A549 (cell line): ENCODE results near the gene DIRAS3. TPM values are rescaled to one million over a fixed set of nuclear protein-coding genes. Genes with fewer than 3 reads are reported as not detected.

Experiments used
- ATAC-seq, 2 experiments: fragments of 200-7000 bp in 1 of 2; fragments of >200 bp in 1 of 2; cut with Nextera tagmentation in 1 of 2; cut with Tn5 transposase in 1 of 2; 3 replicates each; pipeline versions ENCODE4 v1.8.0 to v1.9.1; 2018 to 2020; ENCODE audit warnings: mild to moderate bottlenecking in 1 of 2, moderate library complexity in 1 of 2
- CTCF ChIA-PET: fragments of 300-600 bp; sonication (Branson Sonifier 250); formaldehyde crosslinking; extraction: SDS; loops from one replicate; lab custom pipeline; 2021; ENCODE audit warnings: antibody characterized with exemption, inconsistent platforms; lab: Yijun Ruan, JAX
- POLR2A ChIA-PET: fragments of 350-600 bp; formaldehyde crosslinking; extraction: SDS; loops from one replicate; lab custom pipeline; 2021; ENCODE audit warnings: antibody characterized with exemption, inconsistent platforms; lab: Yijun Ruan, JAX
- DNase-seq, 2 experiments: peaks; one replicate each; pipeline versions ENCODE4 v3.0.0 to v3.0.0-alpha.2; 2011 to 2016; ENCODE audit warnings: low read depth in 1 of 2, low spot score in 1 of 2
- FAIRE-seq: peaks from 2 replicates; lab custom pipeline; 2011; peaks lifted over from hg19 to GRCh38; lab: Jason Lieb, UNC
- H3K27ac ChIP-seq, 2 experiments: fragments of >200 bp; sonication (Bioruptor Twin); formaldehyde crosslinking; 3 replicates each; pipeline ENCODE4 v1.5.1; 2016 to 2017
- H3K4me1 ChIP-seq: fragments of >200 bp; sonication (Bioruptor Twin); formaldehyde crosslinking; 3 replicates; pipeline ENCODE4 v1.6.1; 2016
- H3K4me2 ChIP-seq: fragments of >200 bp; sonication (Bioruptor Twin); formaldehyde crosslinking; 3 replicates; pipeline ENCODE4 v1.6.1; 2016
- H3K4me3 ChIP-seq: fragments of >200 bp; sonication (Bioruptor Twin); formaldehyde crosslinking; 3 replicates; pipeline ENCODE4 v1.5.1; 2016
- H3K9me3 ChIP-seq: fragments of >200 bp; sonication (Bioruptor Twin); formaldehyde crosslinking; 3 replicates; pipeline ENCODE4 v1.6.1; 2016
- CEBPB ChIP-seq, 2 experiments: fragments of >200 bp in 1 of 2; sonication (Bioruptor Twin) in 1 of 2; formaldehyde crosslinking in 1 of 2; IDR thresholded peaks; 2 replicates each; pipeline ENCODE4 v1.6.1; 2012 to 2016
- ELK1 ChIP-seq: fragments of 150-350 bp; IDR thresholded peaks from 2 replicates; pipeline ENCODE4 v1.6.1; 2014; ENCODE audit warnings: low read depth, mild to moderate bottlenecking, low read length
- EP300 ChIP-seq, 2 experiments: fragments of >200 bp; sonication (Bioruptor Twin); formaldehyde crosslinking; IDR thresholded peaks; 2 replicates in 1 of 2; 3 replicates in 1 of 2; pipeline ENCODE4 v1.6.1; 2016 to 2017
- HES2 ChIP-seq: fragments of >200 bp; sonication (Bioruptor Twin); formaldehyde crosslinking; IDR thresholded peaks from 2 replicates; pipeline ENCODE4 v1.6.1; 2016
- HOXB13 ChIP-seq: fragments of 250-450 bp; sonication (Bioruptor Pico); IDR thresholded peaks from 2 replicates; pipeline ENCODE4 v1.5.0; 2020; ENCODE audit warnings: low read depth, mild to moderate bottlenecking, moderate library complexity
- JUN ChIP-seq, 2 experiments: fragments of >200 bp; sonication (Bioruptor Twin); formaldehyde crosslinking; IDR thresholded peaks; 2 replicates in 1 of 2; 3 replicates in 1 of 2; pipeline ENCODE4 v1.6.1; 2016 to 2017
- KDM5A ChIP-seq: fragments of 200-600 bp; sonication (generic); IDR thresholded peaks from 2 replicates; pipeline ENCODE4 v1.6.1; 2016; ENCODE audit warnings: antibody characterized with exemption, mild to moderate bottlenecking
- MAFK ChIP-seq: fragments of 450-650 bp; IDR thresholded peaks from 2 replicates; pipeline ENCODE4 v1.6.1; 2014; ENCODE audit not compliant: partially characterized antibody
- NFE2L2 ChIP-seq: fragments of 150-350 bp; conservative IDR thresholded peaks from 2 replicates; pipeline ENCODE4 v1.6.1; 2014; ENCODE audit warnings: low read length
- NR3C1 ChIP-seq: fragments of >200 bp; sonication (Bioruptor Twin); formaldehyde crosslinking; IDR thresholded peaks from 3 replicates; pipeline ENCODE4 v1.6.1; 2017
- PHF8 ChIP-seq: fragments of 200-600 bp; sonication (generic); IDR thresholded peaks from 2 replicates; pipeline ENCODE4 v1.6.1; 2016; ENCODE audit warnings: low read depth, mild to moderate bottlenecking, antibody characterized with exemption, moderate library complexity, borderline replicate concordance
- POLR2A ChIP-seq: IDR thresholded peaks from 2 replicates; pipeline ENCODE4 v1.6.1; 2012; ENCODE audit warnings: mild to moderate bottlenecking, low read length
- RAD21 ChIP-seq, 2 experiments: fragments of >200 bp in 1 of 2; sonication (Bioruptor Twin) in 1 of 2; formaldehyde crosslinking in 1 of 2; IDR thresholded peaks in 1 of 2; conservative IDR thresholded peaks in 1 of 2; 2 replicates in 1 of 2; 3 replicates in 1 of 2; pipeline ENCODE4 v1.6.1; 2012 to 2018; ENCODE audit warnings: inconsistent platforms in 1 of 2
- REST ChIP-seq: fragments of 200-600 bp; sonication (generic); IDR thresholded peaks from 2 replicates; pipeline ENCODE4 v1.6.1; 2016; ENCODE audit warnings: antibody characterized with exemption, mild to moderate bottlenecking, moderate library complexity
- RFX5 ChIP-seq: fragments of 450-650 bp; IDR thresholded peaks from 2 replicates; pipeline ENCODE4 v1.7.1; 2014; ENCODE audit warnings: antibody characterized with exemption, mild to moderate bottlenecking, moderate library complexity
- ZFP36 ChIP-seq: fragments of 450-650 bp; IDR thresholded peaks from 2 replicates; pipeline ENCODE4 v1.6.1; 2014; ENCODE audit warnings: borderline replicate concordance; ENCODE audit not compliant: partially characterized antibody
- WGBS: methylation state at CpG from one replicate; pipeline ENCODE4 v1.1.6; 2017; ENCODE audit errors: missing lambda C conversion rate; 5-methylcytosine and 5-hydroxymethylcytosine counted together
- polyA plus RNA-seq, 4 experiments: library from polyadenylated mRNA; depleted of rRNA in 3 of 4; stranded (reverse); fragments of >200 nt; fragmentation: RNase III in 1 of 4; extraction: RNeasy Plus Mini Kit Qiagen cat#74134 plus additional on column Dnase treatment in 1 of 4; gene quantifications; 2 replicates in 3 of 4; 3 replicates in 1 of 4; pipeline ENCODE4 v1.2.3, GENCODE V29; 2011 to 2017

DIRAS3 gene
- polyA plus RNA-seq, 2 of the 4 experiments (the other 2 are of a cell fraction): 1.8 to 3.6 TPM

GRCh38 chr1:68013351-68013750 lies 37.1 kb downstream of the DIRAS3 start (continued):
- TF ChIP-seq ELK1: no peak
- no peak for TF ChIP-seq REST
- TF ChIP-seq KDM5A: no peak

- Histone ChIP-seq H3K9me3 (no peaks in the 10 kb centered on the region), H3K4me3 (no peak overlapping the region), H3K27ac (peak overlapping the region in 1 of 2 experiments; percentile 66; a peak in 4 of 6 replicates), H3K4me1 (peaks cover 14% of the 10 kb centered on the region; the same call in 2 of the 3 replicates), H3K4me2 (0 out of 3 replicates have a peak overlapping the region, but pooled peaks have one; percentile 30)
- ChIA-PET CTCF (interaction anchor here (2.6 kb wide), 1 partner anchor 161 kb away, joined by 14 read pairs; no protein-coding TSS in a partner anchor), POLR2A (no interaction called here)
- WGBS: 77% methylated on average over 2 of the region's 2 CpGs
- no peak for TF ChIP-seq ZFP36
- no peak for TF ChIP-seq HES2
- no peak for TF ChIP-seq CEBPB (IDR thresholded peaks at IDR 0.05)
- TF ChIP-seq NFE2L2: no peak
- no peak for TF ChIP-seq NR3C1
- no peak for TF ChIP-seq EP300 (IDR thresholded peaks at IDR 0.05)
- FAIRE-seq (no peak), DNase-seq (peak in 1 of 2 experiments; percentile 3), ATAC-seq (no peak)
These were observed 38.6 kb downstream of the DIRAS3 start for GRCh38 chr1:68011657-68012375.

- Histone ChIP-seq H3K27ac (peak overlapping the region in 1 of 2 experiments; percentile 66; a peak in 2 of 6 replicates), H3K4me1 (peaks cover 14% of the 10 kb centered on the region; the same call in 2 of the 3 replicates), H3K9me3 (no peaks in the 10 kb centered on the region), H3K4me3 (no peak overlapping the region)
- WGBS: 31% methylated on average over 3 of the region's 4 CpGs
- FAIRE-seq (no peak), DNase-seq (no peak)
- TF ChIP-seq ZFP36 (no peak), JUN (IDR thresholded peaks at IDR 0.05) (no peak), POLR2A (no peak), PHF8 (no peak), RFX5 (no peak), MAFK (no peak), RAD21 (conservative IDR thresholded peaks at IDR 0.05 in 1 of 2, IDR thresholded peaks at IDR 0.05 in 1 of 2) (no peak), HOXB13 (CRISPR knock-in tag) (no peak)
- TF ChIP-seq, all 56 proteins: peak for 0
- ChIA-PET CTCF (interaction anchor here (0.8 to 2.6 kb wide), 4 partner anchors 8 to 250 kb away, joined by 3 to 14 read pairs (median 4); no protein-coding TSS in a partner anchor), POLR2A (no interaction called here)
- no peak for ATAC-seq
- no peak overlapping the region for H3K4me2 ChIP-seq
These were observed 39.9 kb downstream of the DIRAS3 start for GRCh38 chr1:68010543-68010942.
